K562 (cell line): ENCODE data around the gene PTGIS. TPM values are rescaled to one million over a fixed set of nuclear protein-coding genes. Genes with fewer than 3 reads are reported as not detected.

Experiments
- ATAC-seq: fragments of 200-7000 bp; cut with Tn5 transposase; 3 replicates; pipeline ENCODE4 v1.9.1; 2020; ENCODE audit warnings: moderate library complexity
- BruUV-seq: library from RNA; stranded (reverse); fragments of 400-500 nt; replicated peaks from 2 replicates; lab custom pipeline; 2021; lab: Mats Ljungman, UMichigan
- CTCF ChIA-PET: fragments of 300-600 bp; formaldehyde crosslinking; extraction: SDS; loops from one replicate; lab custom pipeline; 2021; ENCODE audit warnings: low intra/inter-chr PET ratio; lab: Yijun Ruan, JAX
- POLR2A ChIA-PET: fragments of 300-600, 350-650 bp; sonication (Branson Sonifier 250); formaldehyde crosslinking; extraction: SDS; loops from one replicate; lab custom pipeline; 2021; ENCODE audit warnings: antibody characterized with exemption, inconsistent platforms; lab: Yijun Ruan, JAX
- DNase-seq, 4 experiments: peaks; one replicate each; pipeline versions ENCODE4 v3.0.0 to v3.0.0-alpha.2; 2011 to 2018; ENCODE audit warnings: low spot score in 3 of 4, mixed read lengths in 3 of 4; ENCODE audit errors: extremely low read depth in 1 of 4
- FAIRE-seq: peaks from 2 replicates; lab custom pipeline; 2011; peaks lifted over from hg19 to GRCh38; lab: Jason Lieb, UNC
- H2AFZ ChIP-seq: 2 replicates; pipeline ENCODE4 v1.6.0; 2011; ENCODE audit warnings: low read depth, low read length, control low read depth, inconsistent platforms
- H3K27ac ChIP-seq: fragments of 200-600 bp; 3 replicates; pipeline ENCODE4 v1.8.0; 2011; ENCODE audit warnings: low read depth, mild to moderate bottlenecking, control low read depth, inconsistent platforms, low read length, moderate library complexity, mixed read lengths; ENCODE audit errors: extremely low read depth
- H3K27me3 ChIP-seq, 2 experiments: fragments of 300-600 bp in 1 of 2; 2 replicates in 1 of 2; 3 replicates in 1 of 2; pipeline versions ENCODE4 v1.6.0 to v1.8.0; 2011; ENCODE audit warnings: inconsistent platforms in 2 of 2, low read length in 2 of 2, mild to moderate bottlenecking in 1 of 2, mixed read lengths in 1 of 2, moderate library complexity in 1 of 2; ENCODE audit not compliant: control insufficient read depth in 2 of 2, insufficient read depth in 2 of 2
- H3K36me3 ChIP-seq: fragments of 300-600 bp; 3 replicates; pipeline ENCODE4 v1.8.0; 2011; ENCODE audit warnings: mild to moderate bottlenecking, low read length, inconsistent platforms; ENCODE audit not compliant: control insufficient read depth, insufficient read depth
- H3K4me1 ChIP-seq, 2 experiments: fragments of 200-600 bp in 1 of 2; replicated peaks in 1 of 2; 2 replicates in 1 of 2; 3 replicates in 1 of 2; pipeline versions ENCODE4 v1.5.1 to v1.8.0; 2011; ENCODE audit warnings: inconsistent platforms in 2 of 2, low read length in 2 of 2, mild to moderate bottlenecking in 1 of 2, mixed read lengths in 1 of 2, moderate library complexity in 1 of 2; ENCODE audit not compliant: control insufficient read depth in 2 of 2, insufficient read depth in 2 of 2
- H3K4me2 ChIP-seq: 2 replicates; pipeline ENCODE4 v1.6.1; 2011; ENCODE audit warnings: low read length, control low read depth, inconsistent platforms, mixed read lengths; ENCODE audit not compliant: insufficient read depth
- H3K4me3 ChIP-seq: fragments of 200-600 bp; sonication (generic), shearing (Covaris generic); 2 replicates; pipeline ENCODE4 v1.5.1; 2016; ENCODE audit warnings: control low read depth, inconsistent platforms
- H3K79me2 ChIP-seq: fragments of 200-600 bp; 3 replicates; pipeline ENCODE4 v1.8.0; 2011; ENCODE audit warnings: low read length, inconsistent platforms; ENCODE audit not compliant: control insufficient read depth, insufficient read depth
- H3K9ac ChIP-seq, 2 experiments: 2 replicates each; pipeline versions ENCODE4 v1.6.0 to v1.6.1; 2011; ENCODE audit warnings: low read depth in 2 of 2, low read length in 2 of 2, control low read depth in 1 of 2, inconsistent platforms in 1 of 2, mild to moderate bottlenecking in 1 of 2, mixed read lengths in 1 of 2; ENCODE audit not compliant: insufficient read depth in 1 of 2
- H3K9me1 ChIP-seq: one replicate; pipeline ENCODE4 v1.6.0; 2011; ENCODE audit warnings: inconsistent platforms, mild to moderate bottlenecking, low read length, moderate library complexity; ENCODE audit not compliant: control insufficient read depth, insufficient read depth
- H3K9me3 ChIP-seq: replicated peaks from 2 replicates; pipeline ENCODE4 v1.5.1; 2011; ENCODE audit warnings: low read depth, low read length, inconsistent platforms; ENCODE audit not compliant: control insufficient read depth, insufficient read depth
- H4K20me1 ChIP-seq: replicated peaks from 2 replicates; pipeline ENCODE4 v1.6.1; 2011; ENCODE audit warnings: low read length, inconsistent platforms, mixed read lengths; ENCODE audit not compliant: control insufficient read depth, insufficient read depth
- FOXA3 ChIP-seq, 2 experiments: fragments of 450-650 bp in 1 of 2; sonication (generic) in 1 of 2; formaldehyde crosslinking; IDR thresholded peaks in 1 of 2; conservative IDR thresholded peaks in 1 of 2; 2 replicates each; pipeline versions ENCODE4 v1.4.0 to v1.8.0; 2020 to 2022; ENCODE audit warnings: mild to moderate bottlenecking in 2 of 2, missing genetic modification reagents in 1 of 2
- HMG20A ChIP-seq: fragments of 450-650 bp; formaldehyde crosslinking; conservative IDR thresholded peaks from 2 replicates; pipeline ENCODE4 v1.4.0; 2020; ENCODE audit warnings: mild to moderate bottlenecking, mixed read lengths
- ILK ChIP-seq: fragments of 450-650 bp; IDR thresholded peaks from 2 replicates; pipeline ENCODE4 v1.6.1; 2016; ENCODE audit warnings: missing genetic modification characterization, low read depth, mild to moderate bottlenecking, missing compliant biosample characterization, moderate library complexity, borderline replicate concordance
- NFIX ChIP-seq: fragments of 250-450 bp; sonication (Bioruptor Pico); IDR thresholded peaks from 2 replicates; pipeline ENCODE4 v1.4.0; 2020; ENCODE audit warnings: low read depth, mild to moderate bottlenecking, moderate library complexity
- RBM25 ChIP-seq: fragments of 200-400 bp; formaldehyde crosslinking; IDR thresholded peaks from 2 replicates; pipeline ENCODE4 v1.6.1; 2018; ENCODE audit warnings: low read length, low read depth, moderate library complexity; ENCODE audit not compliant: severe bottlenecking
- SPI1 ChIP-seq: IDR thresholded peaks from 2 replicates; pipeline ENCODE4 v1.6.1; 2011; ENCODE audit warnings: low read depth, low read length, control low read depth, borderline replicate concordance
- ZKSCAN8 ChIP-seq: fragments of 200-800 bp; sonication (Bioruptor generic); IDR thresholded peaks from 2 replicates; pipeline ENCODE4 v1.6.1; 2016; ENCODE audit warnings: missing genetic modification characterization, missing compliant biosample characterization
- ZNF134 ChIP-seq: fragments of 250-450 bp; sonication (Bioruptor Pico); conservative IDR thresholded peaks from 2 replicates; pipeline ENCODE4 v1.4.0; 2020
- ZNF224 ChIP-seq: sonication (generic); formaldehyde crosslinking; IDR thresholded peaks from 2 replicates; pipeline ENCODE4 v1.8.0; 2022; ENCODE audit warnings: mild to moderate bottlenecking, missing genetic modification reagents
- ZNF316 ChIP-seq: fragments of 450-650 bp; IDR thresholded peaks from 2 replicates; pipeline ENCODE4 v1.6.1; 2016
- WGBS: fragments of 100-300 bp; shearing (Covaris generic); methylation state at CpG from one replicate; pipeline ENCODE4 v1.1.6; 2016; ENCODE audit warnings: low coverage, mixed read lengths; ENCODE audit not compliant: insufficient coverage; ENCODE audit errors: missing lambda C conversion rate; 5-methylcytosine and 5-hydroxymethylcytosine counted together
- in situ Hi-C: fragments of 300-500 bp; cut with MboI; formaldehyde crosslinking; loops from 4 replicates; pipeline ENCODE4 v1.15.0; 2018; ENCODE audit warnings: inconsistent platforms, mixed read lengths
- intact Hi-C: fragments of 100-400 bp; cut with micrococcal nuclease; formaldehyde crosslinking; loops from 2 replicates; pipeline ENCODE4 v1.14.2; 2022
- polyA plus RNA-seq, 8 experiments: library from polyadenylated mRNA; depleted of rRNA in 4 of 8; stranded (reverse) in 5 of 8; unstranded in 3 of 8; fragments of >200 nt; fragmentation: Nextera tagmentation in 2 of 8; fragmentation: Illumina TruSeq in 1 of 8; extraction: Ambion mirVana in 2 of 8; extraction: Trizol in 1 of 8; gene quantifications; 2 replicates each; pipeline versions ENCODE4 v1.2.1 to v1.2.3, GENCODE V29; 2011 to 2014; ENCODE audit warnings: inconsistent platforms in 1 of 8, missing spikeins in 1 of 8
- total RNA-seq, 7 experiments: library from RNA; depleted of rRNA in 6 of 7; stranded (reverse); fragments of >200 nt in 6 of 7; fragmentation: Illumina TruSeq in 2 of 7; extraction: Trizol in 2 of 7; gene quantifications; 2 replicates each; pipeline versions ENCODE4 v1.2.1 to v1.2.3, GENCODE V29; 2011 to 2021; ENCODE audit warnings: low replicate concordance in 1 of 7
- TF ChIP-seq, protein P1 (sequence below): fragments of 250-450 bp; sonication (Bioruptor Pico); IDR thresholded peaks from 2 replicates; pipeline ENCODE4 v1.5.1; 2021; ENCODE audit warnings: mild to moderate bottlenecking
- TF ChIP-seq, protein P2 (sequence below), 3 experiments: IDR thresholded peaks in 2 of 3; conservative IDR thresholded peaks in 1 of 3; 2 replicates each; pipeline ENCODE4 v1.5.1; 2011 to 2012; ENCODE audit warnings: low read length in 3 of 3, mild to moderate bottlenecking in 3 of 3, control low read depth in 2 of 3, improper control_type of control experiment in 1 of 3, inconsistent platforms in 1 of 3, low read depth in 1 of 3, mixed read lengths in 1 of 3, moderate library complexity in 1 of 3; ENCODE audit not compliant: insufficient read depth in 2 of 3

PTGIS gene
- total and polyA plus RNA-seq, 9 of the 15 experiments (the other 6 are each of a cell fraction or from before 2014, with no cell fraction given): not detected

DNA sequence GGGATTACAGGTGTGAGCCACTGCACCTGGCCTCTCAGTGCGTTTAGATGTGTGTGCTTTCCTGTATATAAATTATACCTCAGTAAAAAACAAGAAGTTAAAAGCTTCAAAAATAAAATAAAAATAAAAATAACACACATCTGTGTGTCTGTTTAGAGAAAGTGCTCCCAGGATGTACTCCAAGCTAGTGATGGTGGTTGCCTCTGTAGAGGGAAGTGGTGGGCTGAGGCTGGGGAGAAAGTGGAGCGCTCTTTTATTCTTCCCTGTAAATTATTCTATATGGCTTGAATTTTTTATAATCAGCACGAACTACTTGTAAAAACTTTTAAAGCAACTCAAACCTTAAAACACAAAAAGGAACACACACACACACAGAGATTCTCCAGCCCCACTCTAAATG lies 29.0 kb downstream of the PTGIS start:
- ATAC-seq (no peak), FAIRE-seq (no peak), DNase-seq (no peak)
- Histone ChIP-seq H3K4me3 (no peak overlapping the region), H3K9ac (no peak overlapping the region), H3K4me1 (peaks cover 0 to 4% of the 10 kb centered on the region in 2 experiments; a peak in 1 of 5 replicates), H3K9me3 (no peaks in the 10 kb centered on the region), H3K4me2 (no peak overlapping the region), H3K79me2 (no peaks in the 10 kb centered on the region), H3K27ac (no peak overlapping the region), H4K20me1 (no peaks in the 10 kb centered on the region; the same call in 1 of the 2 replicates), H3K9me1 (no peaks in the 10 kb centered on the region), H2AFZ (no peak overlapping the region), H3K27me3 (peaks cover 2 to 22% of the 10 kb centered on the region in 2 experiments; a peak in 2 of 5 replicates), H3K36me3 (no peaks in the 10 kb centered on the region)
- TF ChIP-seq ZKSCAN8 (CRISPR knock-in tag) (no peak), ZNF316 (peak; percentile 38), NFIX (CRISPR knock-in tag) (no peak), ZNF224 (CRISPR knock-in tag) (no peak), RBM25 (peak; percentile 56)
- intact Hi-C loops: no loop called here
- in situ Hi-C loops: loop anchor here (5.0 kb wide), 1 partner anchor 207 kb away; no protein-coding TSS in a partner anchor
- no TSS peak for BruUV-seq
- ChIA-PET POLR2A (no interaction called here), CTCF (interaction anchor here (1.1 kb wide), 1 partner anchor 205 kb away, joined by 3 read pairs; no protein-coding TSS in a partner anchor)
- WGBS: 2% methylated on average over 3 of the region's 3 CpGs

DNA sequence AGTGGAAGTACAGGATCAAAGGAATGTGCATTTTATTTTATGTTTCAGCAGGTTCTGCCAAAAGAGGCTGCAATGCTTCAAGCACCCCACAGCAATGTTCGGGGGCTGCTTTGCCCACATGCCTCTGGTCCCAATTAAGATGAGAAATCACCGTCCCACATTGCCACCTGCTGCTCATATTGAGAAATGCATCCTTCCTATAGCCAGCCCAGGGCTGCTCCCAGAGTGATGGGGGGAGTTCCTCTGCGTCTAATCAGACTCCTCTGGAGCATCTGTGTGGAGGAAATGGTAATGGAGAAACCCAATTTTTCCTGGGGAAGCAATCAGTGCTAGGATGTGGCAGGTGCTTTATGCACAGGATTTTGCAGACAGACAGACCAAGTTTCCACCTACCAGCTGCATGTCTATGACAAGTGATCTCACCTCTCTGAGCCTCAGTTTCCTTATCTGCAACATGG lies 33.7 kb downstream of the PTGIS start:
- FAIRE-seq: peak; percentile 94
- POLR2A ChIA-PET: interaction anchor here (1.0 kb wide), 1 partner anchor 22 kb away, joined by 3 read pairs; no protein-coding TSS in a partner anchor
- in situ Hi-C loops: no loop called here
- TF ChIP-seq SPI1 (no peak), FOXA3 (CRISPR knock-in tag; conservative IDR thresholded peaks at IDR 0.05 in 1 of 2, IDR thresholded peaks at IDR 0.05 in 1 of 2) (no peak), ILK (tag) (no peak), ZNF134 (CRISPR knock-in tag) (no peak), HMG20A (CRISPR knock-in tag) (no peak)
- TF ChIP-seq, protein P1, sequence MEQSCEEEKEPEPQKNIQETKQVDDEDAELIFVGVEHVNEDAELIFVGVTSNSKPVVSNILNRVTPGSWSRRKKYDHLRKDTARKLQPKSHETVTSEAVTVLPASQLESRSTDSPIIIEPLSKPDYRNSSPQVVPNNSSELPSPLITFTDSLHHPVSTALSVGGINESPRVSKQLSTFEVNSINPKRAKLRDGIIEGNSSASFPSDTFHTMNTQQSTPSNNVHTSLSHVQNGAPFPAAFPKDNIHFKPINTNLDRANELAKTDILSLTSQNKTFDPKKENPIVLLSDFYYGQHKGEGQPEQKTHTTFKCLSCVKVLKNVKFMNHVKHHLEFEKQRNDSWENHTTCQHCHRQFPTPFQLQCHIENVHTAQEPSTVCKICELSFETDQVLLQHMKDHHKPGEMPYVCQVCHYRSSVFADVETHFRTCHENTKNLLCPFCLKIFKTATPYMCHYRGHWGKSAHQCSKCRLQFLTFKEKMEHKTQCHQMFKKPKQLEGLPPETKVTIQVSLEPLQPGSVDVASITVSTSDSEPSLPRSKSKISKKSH (CRISPR knock-in tag): no peak
- TF ChIP-seq, protein P2, sequence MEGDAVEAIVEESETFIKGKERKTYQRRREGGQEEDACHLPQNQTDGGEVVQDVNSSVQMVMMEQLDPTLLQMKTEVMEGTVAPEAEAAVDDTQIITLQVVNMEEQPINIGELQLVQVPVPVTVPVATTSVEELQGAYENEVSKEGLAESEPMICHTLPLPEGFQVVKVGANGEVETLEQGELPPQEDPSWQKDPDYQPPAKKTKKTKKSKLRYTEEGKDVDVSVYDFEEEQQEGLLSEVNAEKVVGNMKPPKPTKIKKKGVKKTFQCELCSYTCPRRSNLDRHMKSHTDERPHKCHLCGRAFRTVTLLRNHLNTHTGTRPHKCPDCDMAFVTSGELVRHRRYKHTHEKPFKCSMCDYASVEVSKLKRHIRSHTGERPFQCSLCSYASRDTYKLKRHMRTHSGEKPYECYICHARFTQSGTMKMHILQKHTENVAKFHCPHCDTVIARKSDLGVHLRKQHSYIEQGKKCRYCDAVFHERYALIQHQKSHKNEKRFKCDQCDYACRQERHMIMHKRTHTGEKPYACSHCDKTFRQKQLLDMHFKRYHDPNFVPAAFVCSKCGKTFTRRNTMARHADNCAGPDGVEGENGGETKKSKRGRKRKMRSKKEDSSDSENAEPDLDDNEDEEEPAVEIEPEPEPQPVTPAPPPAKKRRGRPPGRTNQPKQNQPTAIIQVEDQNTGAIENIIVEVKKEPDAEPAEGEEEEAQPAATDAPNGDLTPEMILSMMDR (IDR thresholded peaks at IDR 0.05 in 2 of 3, conservative IDR thresholded peaks at IDR 0.05 in 1 of 3; ENCODE audit: insufficient read depth in 2 of 3, low read depth in 1 of 3, low read length in 3 of 3): peak; percentile 79 to 83 (median 80)

More for the DNA sequence above, 33.7 kb downstream of the PTGIS start:
- intact Hi-C loops: loop anchor here (1.0 kb wide), 1 partner anchor 200 kb away; no protein-coding TSS in a partner anchor
- Histone ChIP-seq H3K9ac (no peak overlapping the region), H3K4me2 (no peak overlapping the region), H3K79me2 (no peaks in the 10 kb centered on the region), H3K4me1 (no peaks in the 10 kb centered on the region), H3K9me3 (no peaks in the 10 kb centered on the region), H3K4me3 (no peak overlapping the region), H3K36me3 (no peaks in the 10 kb centered on the region), H2AFZ (no peak overlapping the region), H3K27me3 (peaks cover 8 to 12% of the 10 kb centered on the region in 2 experiments; a peak in 3 of 5 replicates), H4K20me1 (no peaks in the 10 kb centered on the region; the same call in 1 of the 2 replicates), H3K9me1 (no peaks in the 10 kb centered on the region), H3K27ac (no peak overlapping the region)
- CTCF ChIA-PET: interaction anchor here (1.1 to 6.7 kb wide), 2 partner anchors 200 to 214 kb away, joined by 3 to 98 read pairs; no protein-coding TSS in a partner anchor
- DNase-seq (peak; percentile 67 to 81 (median 73)), ATAC-seq (peak; percentile 91)
- WGBS: 5% methylated on average over 3 of the region's 3 CpGs
- BruUV-seq: no TSS peak
